ENCODE data around the gene ATP8A2. TPM values are rescaled to one million over a fixed set of nuclear protein-coding genes. Genes with fewer than 3 reads are reported as not detected.

The ATP8A2 gene
- total RNA-seq, 5 donors from 2014 or later (not counting 1 experiment from before 2014, with no cell fraction given), result 0.39 to 0.85 (median 0.73) TPM

GRCh38 chr13:25708268-25708667, 336.5 kb downstream of the ATP8A2 start:
- ATAC-seq (replicated peaks in 1 of 4) (no peak), DNase-seq (no peak)
- Mint-ChIP-seq H3K4me1 (no peaks in the 10 kb centered on the region), H3K27me3 (peaks cover 0 to 4% of the 10 kb centered on the region in 2 donors), H3K9me3 (no peaks in the 10 kb centered on the region), H3K4me3 (no peak overlapping the region), H3K36me3 (no peaks in the 10 kb centered on the region), H3K27ac (no peak overlapping the region)
- Histone ChIP-seq H3K36me3 (ENCODE audit: control insufficient read depth in 2 of 2, extremely low read depth in 1 of 2, insufficient read depth in 1 of 2, low read length in 1 of 2) (no peaks in the 10 kb centered on the region), H3K27me3 (replicated peaks in 1 of 2; ENCODE audit: control insufficient read depth in 2 of 2, extremely low read depth in 1 of 2, insufficient read depth in 2 of 2, low read length in 1 of 2) (peaks cover 0 to 5% of the 10 kb centered on the region in 2 experiments), H3K9me3 (no peaks in the 10 kb centered on the region), H3K27ac (ENCODE audit: low read length) (no peak overlapping the region), H3K4me1 (ENCODE audit: control insufficient read depth in 1 of 2, extremely low read depth in 1 of 2, insufficient read depth in 2 of 2, low read length in 2 of 2) (no peaks in the 10 kb centered on the region), H3K4me3 (ENCODE audit: control insufficient read depth in 1 of 2, extremely low read depth in 1 of 2, low read length in 1 of 2) (no peak overlapping the region)
- WGBS (ENCODE audit: insufficient coverage), result 71% methylated on average over 1 of the region's 1 CpG
- CTCF ChIA-PET, result interaction anchor here (0.5 to 0.8 kb wide), 2 partner anchors 9 to 328 kb away, joined by 3 to 8 read pairs; no protein-coding TSS in a partner anchor
- POLR2A ChIA-PET, result no interaction called here

- 93% methylated on average over 2 of the region's 2 CpGs for WGBS (ENCODE audit: insufficient coverage)
- H3K9me3 Mint-ChIP-seq, result no peaks in the 10 kb centered on the region
- DNase-seq (no peak), ATAC-seq (replicated peaks in 1 of 4) (no peak)
- H3K4me3 Mint-ChIP-seq, result no peak overlapping the region
- Histone ChIP-seq H3K4me1 (ENCODE audit: control insufficient read depth in 1 of 2, extremely low read depth in 1 of 2, insufficient read depth in 2 of 2, low read length in 2 of 2) (no peaks in the 10 kb centered on the region), H3K36me3 (ENCODE audit: control insufficient read depth in 2 of 2, extremely low read depth in 1 of 2, insufficient read depth in 1 of 2, low read length in 1 of 2) (no peaks in the 10 kb centered on the region), H3K9me3 (no peaks in the 10 kb centered on the region), H3K4me3 (ENCODE audit: control insufficient read depth in 1 of 2, extremely low read depth in 1 of 2, low read length in 1 of 2) (no peak overlapping the region), H3K27me3 (replicated peaks in 1 of 2; ENCODE audit: control insufficient read depth in 2 of 2, extremely low read depth in 1 of 2, insufficient read depth in 2 of 2, low read length in 1 of 2) (peaks cover 0 to 5% of the 10 kb centered on the region in 2 experiments), H3K27ac (ENCODE audit: low read length) (no peak overlapping the region)
- H3K27me3 Mint-ChIP-seq, result peaks cover 0 to 6% of the 10 kb centered on the region in 2 donors
- ChIA-PET POLR2A (no interaction called here), CTCF (interaction anchor here in 1 of 2 donors (0.8 kb wide), 1 partner anchor 8 kb away, joined by 3 read pairs; no protein-coding TSS in a partner anchor)
- H3K27ac Mint-ChIP-seq, result no peak overlapping the region
- no peaks in the 10 kb centered on the region for H3K36me3 Mint-ChIP-seq
- H3K4me1 Mint-ChIP-seq, result no peaks in the 10 kb centered on the region
Observed at GRCh38 chr13:25709088-25709487, 337.3 kb downstream of the ATP8A2 start.

- H3K4me1 ChIP-seq (ENCODE audit: control insufficient read depth in 1 of 2, extremely low read depth in 1 of 2, insufficient read depth in 2 of 2, low read length in 2 of 2), result no peaks in the 10 kb centered on the region
- no peaks in the 10 kb centered on the region for H3K36me3 Mint-ChIP-seq
Observed at GRCh38 chr13:25715760-25716159, 344.0 kb downstream of the ATP8A2 start.

GRCh38 chr13:25717666-25718197, 346.0 kb downstream of the ATP8A2 start:
- H3K4me1 Mint-ChIP-seq, result no peaks in the 10 kb centered on the region
- H3K9me3 Mint-ChIP-seq, result no peaks in the 10 kb centered on the region
- Histone ChIP-seq H3K4me1 (ENCODE audit: control insufficient read depth in 1 of 2, extremely low read depth in 1 of 2, insufficient read depth in 2 of 2, low read length in 2 of 2) (no peaks in the 10 kb centered on the region), H3K27me3 (replicated peaks in 1 of 2; ENCODE audit: control insufficient read depth in 2 of 2, extremely low read depth in 1 of 2, insufficient read depth in 2 of 2, low read length in 1 of 2) (peaks cover 2 to 3% of the 10 kb centered on the region in 2 experiments), H3K4me3 (ENCODE audit: control insufficient read depth in 1 of 2, extremely low read depth in 1 of 2, low read length in 1 of 2) (no peak overlapping the region), H3K9me3 (no peaks in the 10 kb centered on the region), H3K27ac (ENCODE audit: low read length) (no peak overlapping the region), H3K36me3 (ENCODE audit: control insufficient read depth in 2 of 2, extremely low read depth in 1 of 2, insufficient read depth in 1 of 2, low read length in 1 of 2) (no peaks in the 10 kb centered on the region)
- ChIA-PET POLR2A (interaction anchor here in 1 of 2 donors (0.6 kb wide), 1 partner anchor 68 kb away, joined by 3 read pairs; no protein-coding TSS in a partner anchor), CTCF (interaction anchor here (0.7 to 0.9 kb wide), 2 partner anchors 9 to 30 kb away, joined by 3 to 4 read pairs; no protein-coding TSS in a partner anchor)
- DNase-seq, result no peak
- H3K4me3 Mint-ChIP-seq, result no peak overlapping the region
- WGBS (ENCODE audit: insufficient coverage), result 60% methylated on average over 1 of the region's 5 CpGs
- no peak for ATAC-seq (replicated peaks in 1 of 4)
- H3K27me3 Mint-ChIP-seq, result peaks cover 2 to 3% of the 10 kb centered on the region in 2 donors
- no peaks in the 10 kb centered on the region for H3K36me3 Mint-ChIP-seq
- H3K27ac Mint-ChIP-seq, result no peak overlapping the region

More at GRCh38 chr13:25715760-25716159, 344.0 kb downstream of the ATP8A2 start:
- no peak overlapping the region for H3K27ac ChIP-seq (ENCODE audit: low read length)
- POLR2A ChIA-PET, result no interaction called here
- Mint-ChIP-seq H3K4me1 (no peaks in the 10 kb centered on the region), H3K9me3 (no peaks in the 10 kb centered on the region), H3K27me3 (peaks cover 3 to 6% of the 10 kb centered on the region in 2 donors), H3K4me3 (no peak overlapping the region), H3K27ac (no peak overlapping the region)
- peaks cover 2 to 8% of the 10 kb centered on the region in 2 experiments for H3K27me3 ChIP-seq (replicated peaks in 1 of 2; ENCODE audit: control insufficient read depth in 2 of 2, extremely low read depth in 1 of 2, insufficient read depth in 2 of 2, low read length in 1 of 2)
- H3K36me3 ChIP-seq (ENCODE audit: control insufficient read depth in 2 of 2, extremely low read depth in 1 of 2, insufficient read depth in 1 of 2, low read length in 1 of 2), result no peaks in the 10 kb centered on the region
- WGBS (ENCODE audit: insufficient coverage), result no CpG with 5 or more reads among the region's 1 CpG
- ATAC-seq (replicated peaks in 1 of 4) (no peak), DNase-seq (no peak)
- H3K9me3 ChIP-seq, result no peaks in the 10 kb centered on the region
- CTCF ChIA-PET, result interaction anchor here in 1 of 2 donors (0.5 kb wide), 1 partner anchor 199 kb away, joined by 3 read pairs; no protein-coding TSS in a partner anchor
- no peak overlapping the region for H3K4me3 ChIP-seq (ENCODE audit: control insufficient read depth in 1 of 2, extremely low read depth in 1 of 2, low read length in 1 of 2)

- Histone ChIP-seq H3K27ac (ENCODE audit: low read length) (no peak overlapping the region), H3K36me3 (ENCODE audit: control insufficient read depth in 2 of 2, extremely low read depth in 1 of 2, insufficient read depth in 1 of 2, low read length in 1 of 2) (no peaks in the 10 kb centered on the region), H3K9me3 (no peaks in the 10 kb centered on the region), H3K27me3 (replicated peaks in 1 of 2; ENCODE audit: control insufficient read depth in 2 of 2, extremely low read depth in 1 of 2, insufficient read depth in 2 of 2, low read length in 1 of 2) (peaks cover 0 to 3% of the 10 kb centered on the region in 2 experiments), H3K4me1 (ENCODE audit: control insufficient read depth in 1 of 2, extremely low read depth in 1 of 2, insufficient read depth in 2 of 2, low read length in 2 of 2) (no peaks in the 10 kb centered on the region), H3K4me3 (ENCODE audit: control insufficient read depth in 1 of 2, extremely low read depth in 1 of 2, low read length in 1 of 2) (no peak overlapping the region)
- no peaks in the 10 kb centered on the region for H3K36me3 Mint-ChIP-seq
- ChIA-PET POLR2A (interaction anchor here (0.6 to 0.7 kb wide), 2 partner anchors 35 to 165 kb away, joined by 3 to 6 read pairs; no protein-coding TSS in a partner anchor), CTCF (interaction anchor here in 1 of 2 donors (0.7 kb wide), 1 partner anchor 86 kb away, joined by 4 read pairs; no protein-coding TSS in a partner anchor)
- peaks cover 0 to 5% (median 3%) of the 10 kb centered on the region in 3 donors for H3K4me1 Mint-ChIP-seq
- DNase-seq (no peak), ATAC-seq (replicated peaks in 1 of 4) (no peak)
- H3K9me3 Mint-ChIP-seq, result no peaks in the 10 kb centered on the region
- H3K27ac Mint-ChIP-seq, result no peak overlapping the region
- H3K27me3 Mint-ChIP-seq, result peaks cover 0 to 3% of the 10 kb centered on the region in 2 donors
- no peak overlapping the region for H3K4me3 Mint-ChIP-seq
- 89% methylated on average over 2 of the region's 2 CpGs for WGBS (ENCODE audit: insufficient coverage)
Observed at GRCh38 chr13:25719666-25720065, 347.9 kb downstream of the ATP8A2 start.

- POLR2A ChIA-PET, result no interaction called here
- H3K4me3 Mint-ChIP-seq, result no peak overlapping the region
- H3K4me3 ChIP-seq (ENCODE audit: control insufficient read depth in 1 of 2, extremely low read depth in 1 of 2, low read length in 1 of 2), result no peak overlapping the region
- peaks cover 0 to 2% of the 10 kb centered on the region in 2 donors for H3K27me3 Mint-ChIP-seq
- no peaks in the 10 kb centered on the region for H3K9me3 ChIP-seq
- peaks cover 0 to 3% of the 10 kb centered on the region in 2 experiments for H3K27me3 ChIP-seq (replicated peaks in 1 of 2; ENCODE audit: control insufficient read depth in 2 of 2, extremely low read depth in 1 of 2, insufficient read depth in 2 of 2, low read length in 1 of 2)
- no peaks in the 10 kb centered on the region for H3K4me1 ChIP-seq (ENCODE audit: control insufficient read depth in 1 of 2, extremely low read depth in 1 of 2, insufficient read depth in 2 of 2, low read length in 2 of 2)
- H3K4me1 Mint-ChIP-seq, result peaks cover 0 to 7% (median 7%) of the 10 kb centered on the region in 3 donors
- DNase-seq, result no peak
- H3K9me3 Mint-ChIP-seq, result no peaks in the 10 kb centered on the region
- WGBS (ENCODE audit: insufficient coverage), result no CpG with 5 or more reads among the region's 1 CpG
- no peak overlapping the region for H3K27ac Mint-ChIP-seq
- H3K36me3 ChIP-seq (ENCODE audit: control insufficient read depth in 2 of 2, extremely low read depth in 1 of 2, insufficient read depth in 1 of 2, low read length in 1 of 2), result no peaks in the 10 kb centered on the region
- H3K36me3 Mint-ChIP-seq, result no peaks in the 10 kb centered on the region
- CTCF ChIA-PET, result no interaction called here
- ATAC-seq (replicated peaks in 1 of 4), result no peak
- H3K27ac ChIP-seq (ENCODE audit: low read length), result no peak overlapping the region
Observed at GRCh38 chr13:25722893-25723292, 351.1 kb downstream of the ATP8A2 start.
